Occipital lobe (tissue), 2 donors: ENCODE results near the gene RRM2. TPM values are rescaled to one million over a fixed set of nuclear protein-coding genes. Genes with fewer than 3 reads are reported as not detected.

Experiments used
- DNase-seq: peaks from one replicate; lab custom pipeline; 2025; lab: John Stamatoyannopoulos, UW
- total RNA-seq: library from RNA; depleted of rRNA; stranded (reverse); fragments of >200 nt; gene quantifications from one replicate; pipeline ENCODE4 v1.2.3, GENCODE V29; 2014

Gene RRM2
- total RNA-seq, result 4.8 TPM

GRCh38 chr2:10122500-10123280 is at the start of gene RRM2:
TSS of gene RRM2 (plus strand) at chr2:10122739. CDS start at chr2:10122799, 60 bp downstream.
- peak; percentile 85 for DNase-seq

GRCh38 chr2:10073706-10074105 is 48.8 kb upstream of the RRM2 start:
- DNase-seq, result no peak

- DNase-seq, result no peak
Observed at GRCh38 chr2:10075101-10075500, 47.4 kb upstream of the RRM2 start.

GRCh38 chr2:10075571-10076209 is 46.8 kb upstream of the RRM2 start:
- no peak for DNase-seq

GRCh38 chr2:10076511-10076910 is 46.0 kb upstream of the RRM2 start:
- DNase-seq, result no peak

GRCh38 chr2:10076988-10077527 is 45.5 kb upstream of the RRM2 start:
- DNase-seq, result no peak

- no peak for DNase-seq
Observed at GRCh38 chr2:10078001-10078400, 44.5 kb upstream of the RRM2 start.

GRCh38 chr2:10078704-10079265 is 43.8 kb upstream of the RRM2 start:
- no peak for DNase-seq

- peak; percentile 55 for DNase-seq
Observed at GRCh38 chr2:10079266-10079869, 43.2 kb upstream of the RRM2 start.

- no peak for DNase-seq
Observed at GRCh38 chr2:10079870-10080535, 42.5 kb upstream of the RRM2 start, which contains the start of gene CYS1. TSS of gene CYS1 (minus strand) at chr2:10080411. CDS start at chr2:10080223, 188 bp downstream.

GRCh38 chr2:10080536-10081304 is 41.8 kb upstream of the RRM2 start:
- DNase-seq, result no peak

GRCh38 chr2:10083046-10083445 is 39.5 kb upstream of the RRM2 start:
- no peak for DNase-seq

- no peak for DNase-seq
Observed at GRCh38 chr2:10083692-10084211, 38.8 kb upstream of the RRM2 start.

- DNase-seq, result no peak
Observed at GRCh38 chr2:10084223-10084865, 38.2 kb upstream of the RRM2 start.

- no peak for DNase-seq
Observed at GRCh38 chr2:10085043-10085667, 37.4 kb upstream of the RRM2 start.

GRCh38 chr2:10085668-10086059 is 36.9 kb upstream of the RRM2 start:
- no peak for DNase-seq

- DNase-seq, result no peak
Observed at GRCh38 chr2:10086950-10087349, 35.6 kb upstream of the RRM2 start.

GRCh38 chr2:10087360-10087759 is 35.2 kb upstream of the RRM2 start:
- DNase-seq, result no peak

GRCh38 chr2:10089565-10090190 is 32.9 kb upstream of the RRM2 start:
- DNase-seq, result no peak
